ENCODE results near the gene ZNF521.

ZNF521 gene

DNA sequence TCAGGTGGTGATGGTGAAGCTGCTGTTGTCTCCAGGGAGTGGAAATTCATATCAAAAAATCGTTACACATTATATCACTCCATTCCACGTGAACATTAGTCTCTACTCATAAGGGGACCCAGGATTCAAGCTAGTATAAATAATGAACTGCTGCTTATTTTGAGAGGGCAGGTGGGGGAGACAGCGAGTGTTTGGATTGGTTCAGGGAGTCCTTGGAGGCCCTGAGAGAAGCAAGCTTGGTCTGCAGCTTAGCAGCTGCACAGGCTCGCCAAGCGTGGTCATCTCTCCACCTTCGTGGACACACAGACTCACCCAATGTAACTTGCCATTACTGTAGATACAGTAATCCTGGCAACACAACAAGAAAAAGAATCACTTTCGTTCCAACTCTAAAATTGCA, 177.6 kb downstream of the ZNF521 start:
- H3K4me3 ChIP-seq (ENCODE audit: low read depth, low read length), result no peak overlapping the region
- no peak for DNase-seq (ENCODE audit: low read depth)
- TF ChIP-seq, protein P1, sequence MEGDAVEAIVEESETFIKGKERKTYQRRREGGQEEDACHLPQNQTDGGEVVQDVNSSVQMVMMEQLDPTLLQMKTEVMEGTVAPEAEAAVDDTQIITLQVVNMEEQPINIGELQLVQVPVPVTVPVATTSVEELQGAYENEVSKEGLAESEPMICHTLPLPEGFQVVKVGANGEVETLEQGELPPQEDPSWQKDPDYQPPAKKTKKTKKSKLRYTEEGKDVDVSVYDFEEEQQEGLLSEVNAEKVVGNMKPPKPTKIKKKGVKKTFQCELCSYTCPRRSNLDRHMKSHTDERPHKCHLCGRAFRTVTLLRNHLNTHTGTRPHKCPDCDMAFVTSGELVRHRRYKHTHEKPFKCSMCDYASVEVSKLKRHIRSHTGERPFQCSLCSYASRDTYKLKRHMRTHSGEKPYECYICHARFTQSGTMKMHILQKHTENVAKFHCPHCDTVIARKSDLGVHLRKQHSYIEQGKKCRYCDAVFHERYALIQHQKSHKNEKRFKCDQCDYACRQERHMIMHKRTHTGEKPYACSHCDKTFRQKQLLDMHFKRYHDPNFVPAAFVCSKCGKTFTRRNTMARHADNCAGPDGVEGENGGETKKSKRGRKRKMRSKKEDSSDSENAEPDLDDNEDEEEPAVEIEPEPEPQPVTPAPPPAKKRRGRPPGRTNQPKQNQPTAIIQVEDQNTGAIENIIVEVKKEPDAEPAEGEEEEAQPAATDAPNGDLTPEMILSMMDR (IDR thresholded peaks at IDR 0.05; ENCODE audit: low read depth, low read length), result no peak
- TF ChIP-seq, protein P2, sequence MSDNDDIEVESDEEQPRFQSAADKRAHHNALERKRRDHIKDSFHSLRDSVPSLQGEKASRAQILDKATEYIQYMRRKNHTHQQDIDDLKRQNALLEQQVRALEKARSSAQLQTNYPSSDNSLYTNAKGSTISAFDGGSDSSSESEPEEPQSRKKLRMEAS (IDR thresholded peaks at IDR 0.05; ENCODE audit: low read depth, low read length), result no peak
- no peak for TF ChIP-seq MYC (IDR thresholded peaks at IDR 0.05; ENCODE audit: low read depth, low read length)
- no peak for TF ChIP-seq POLR2A (IDR thresholded peaks at IDR 0.05; ENCODE audit: extremely low read depth, insufficient read length)

DNA sequence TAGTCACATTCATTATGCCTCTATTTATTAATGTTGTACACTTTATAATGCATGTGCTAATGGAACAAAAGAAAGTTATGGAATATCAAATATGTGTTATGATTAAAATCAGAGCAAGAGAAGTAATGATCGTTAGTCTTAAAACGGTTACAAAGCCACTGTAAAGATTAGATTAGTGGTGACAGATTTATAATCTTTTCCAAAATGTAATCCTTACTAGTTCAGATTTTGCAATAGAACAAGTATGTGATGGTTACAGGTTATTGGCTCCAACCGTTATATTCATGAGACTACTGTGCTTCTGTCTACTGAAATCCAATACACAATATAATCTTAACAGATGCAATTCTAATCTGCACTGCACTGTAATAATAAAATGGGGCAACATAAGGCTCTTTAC, 180.6 kb downstream of the ZNF521 start:
- TF ChIP-seq MYC (IDR thresholded peaks at IDR 0.05; ENCODE audit: low read depth, low read length) (no peak), POLR2A (IDR thresholded peaks at IDR 0.05; ENCODE audit: extremely low read depth, insufficient read length) (no peak)
- TF ChIP-seq, protein P2 (IDR thresholded peaks at IDR 0.05; ENCODE audit: low read depth, low read length), result no peak
- TF ChIP-seq, protein P1 (IDR thresholded peaks at IDR 0.05; ENCODE audit: low read depth, low read length), result no peak
- no peak for DNase-seq (ENCODE audit: low read depth)
- H3K4me3 ChIP-seq (ENCODE audit: low read depth, low read length), result no peak overlapping the region

DNA sequence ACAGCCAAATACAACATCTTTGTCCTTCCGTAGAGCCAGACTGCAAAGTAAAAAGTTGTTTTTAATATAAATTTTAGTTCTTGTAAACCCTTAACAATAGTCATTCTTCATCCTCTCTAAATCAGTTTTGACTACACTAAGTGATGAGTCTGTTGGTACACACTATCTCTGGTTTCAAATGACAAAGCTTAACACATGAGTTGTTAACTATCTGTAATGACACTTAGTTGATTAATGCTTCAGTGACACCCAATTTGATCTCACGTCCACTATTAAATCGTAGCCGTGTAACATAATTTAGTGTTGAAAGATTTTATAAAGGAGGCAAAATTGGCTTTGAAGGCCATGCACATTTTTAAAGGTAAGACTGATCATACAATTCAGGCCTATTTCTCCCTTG, 181.6 kb downstream of the ZNF521 start:
- no peak for DNase-seq (ENCODE audit: low read depth)
- TF ChIP-seq, protein P1 (IDR thresholded peaks at IDR 0.05; ENCODE audit: low read depth, low read length), result no peak
- no peak overlapping the region for H3K4me3 ChIP-seq (ENCODE audit: low read depth, low read length)

DNA sequence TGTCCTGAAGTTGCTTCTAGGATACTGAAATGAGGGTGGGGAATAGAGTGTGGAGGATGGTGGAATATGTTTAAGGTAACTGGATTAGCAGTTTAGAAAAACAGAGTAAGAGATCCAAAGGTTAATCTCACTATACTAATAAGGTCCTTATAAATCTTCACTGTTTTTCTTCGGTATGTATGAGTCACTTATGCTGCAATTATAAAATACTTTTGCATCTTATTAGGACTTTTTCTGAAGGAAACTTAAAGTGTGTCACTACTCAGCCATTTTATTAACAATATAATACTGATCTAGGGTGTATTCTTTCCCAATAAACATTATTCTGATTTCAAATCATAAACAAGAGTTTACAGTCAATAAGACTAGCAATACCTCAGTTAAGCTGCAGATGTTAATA, 182.3 kb downstream of the ZNF521 start:
- H3K4me3 ChIP-seq (ENCODE audit: low read depth, low read length), result no peak overlapping the region
- no peak for DNase-seq (ENCODE audit: low read depth)
- TF ChIP-seq, protein P1 (IDR thresholded peaks at IDR 0.05; ENCODE audit: low read depth, low read length), result no peak
- no peak for TF ChIP-seq MYC (IDR thresholded peaks at IDR 0.05; ENCODE audit: low read depth, low read length)

DNA sequence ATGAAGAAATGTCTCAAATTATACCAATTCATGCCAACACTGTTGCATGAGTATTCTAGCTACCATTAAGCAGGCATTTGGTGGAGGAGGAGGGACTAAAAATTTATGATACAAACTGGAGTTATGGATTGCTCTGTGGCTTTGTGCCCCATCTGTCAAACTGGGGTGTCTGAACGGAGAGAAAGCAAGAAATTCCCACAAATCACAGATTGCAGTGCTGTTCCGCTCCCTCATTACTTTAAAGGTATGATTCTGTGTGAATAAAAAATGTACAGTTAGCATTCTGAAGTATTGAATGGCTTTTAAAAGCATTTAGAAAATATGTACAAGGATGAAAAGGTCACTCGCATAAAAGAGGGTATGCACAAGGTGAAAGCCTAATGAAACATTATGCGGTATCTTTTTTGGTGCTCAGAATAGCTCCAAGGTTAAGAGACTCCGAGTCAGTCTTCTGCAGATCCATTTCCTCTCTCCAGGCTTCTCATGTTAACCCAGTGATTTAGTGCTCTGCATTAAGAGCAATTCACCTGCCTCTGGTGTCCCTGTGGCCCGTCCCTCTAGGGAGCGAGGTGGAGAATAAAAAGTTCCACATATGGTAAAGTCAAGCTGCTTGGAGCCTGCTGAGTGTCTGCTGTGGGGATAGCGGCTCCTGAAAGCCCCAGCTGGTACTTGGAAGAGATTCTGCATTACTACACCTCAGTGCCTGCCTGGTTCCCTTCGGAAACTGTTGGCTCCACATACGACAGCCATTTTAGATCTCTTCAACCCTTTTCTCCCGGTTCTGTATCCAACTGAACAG, 184.2 kb downstream of the ZNF521 start:
- no peak for DNase-seq (ENCODE audit: low read depth)
- H3K4me3 ChIP-seq (ENCODE audit: low read depth, low read length), result no peak overlapping the region
- TF ChIP-seq, protein P1 (IDR thresholded peaks at IDR 0.05; ENCODE audit: low read depth, low read length), result no peak
- TF ChIP-seq POLR2A (IDR thresholded peaks at IDR 0.05; ENCODE audit: extremely low read depth, insufficient read length) (no peak), MYC (IDR thresholded peaks at IDR 0.05; ENCODE audit: low read depth, low read length) (no peak)
- TF ChIP-seq, protein P2 (IDR thresholded peaks at IDR 0.05; ENCODE audit: low read depth, low read length), result no peak

DNA sequence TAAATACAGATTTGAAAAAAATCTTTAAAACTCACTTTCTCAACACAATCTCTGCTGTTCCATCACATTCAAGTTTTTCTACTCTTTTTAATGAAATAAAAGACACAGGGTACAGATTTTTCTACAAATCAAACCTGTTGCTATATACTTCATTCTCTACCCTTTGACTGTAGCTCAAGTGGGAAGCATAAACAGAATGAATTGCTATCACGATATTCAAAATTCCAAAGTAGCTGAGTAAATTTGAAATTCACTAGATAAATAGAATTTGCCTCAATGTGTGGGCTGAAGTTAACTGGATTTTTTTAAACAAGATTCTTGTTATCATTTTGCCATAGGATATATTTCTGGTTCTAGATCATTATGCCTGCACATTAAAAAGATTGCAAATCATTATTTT, 185.9 kb downstream of the ZNF521 start:
- no peak for DNase-seq (ENCODE audit: low read depth)
- H3K4me3 ChIP-seq (ENCODE audit: low read depth, low read length), result no peak overlapping the region
- TF ChIP-seq POLR2A (IDR thresholded peaks at IDR 0.05; ENCODE audit: extremely low read depth, insufficient read length), result no peak
- TF ChIP-seq, protein P1 (IDR thresholded peaks at IDR 0.05; ENCODE audit: low read depth, low read length), result no peak
- TF ChIP-seq, protein P2 (IDR thresholded peaks at IDR 0.05; ENCODE audit: low read depth, low read length), result no peak
- no peak for TF ChIP-seq MYC (IDR thresholded peaks at IDR 0.05; ENCODE audit: low read depth, low read length)
